ENCODE measurements around the gene MROH9.

Gene MROH9

DNA sequence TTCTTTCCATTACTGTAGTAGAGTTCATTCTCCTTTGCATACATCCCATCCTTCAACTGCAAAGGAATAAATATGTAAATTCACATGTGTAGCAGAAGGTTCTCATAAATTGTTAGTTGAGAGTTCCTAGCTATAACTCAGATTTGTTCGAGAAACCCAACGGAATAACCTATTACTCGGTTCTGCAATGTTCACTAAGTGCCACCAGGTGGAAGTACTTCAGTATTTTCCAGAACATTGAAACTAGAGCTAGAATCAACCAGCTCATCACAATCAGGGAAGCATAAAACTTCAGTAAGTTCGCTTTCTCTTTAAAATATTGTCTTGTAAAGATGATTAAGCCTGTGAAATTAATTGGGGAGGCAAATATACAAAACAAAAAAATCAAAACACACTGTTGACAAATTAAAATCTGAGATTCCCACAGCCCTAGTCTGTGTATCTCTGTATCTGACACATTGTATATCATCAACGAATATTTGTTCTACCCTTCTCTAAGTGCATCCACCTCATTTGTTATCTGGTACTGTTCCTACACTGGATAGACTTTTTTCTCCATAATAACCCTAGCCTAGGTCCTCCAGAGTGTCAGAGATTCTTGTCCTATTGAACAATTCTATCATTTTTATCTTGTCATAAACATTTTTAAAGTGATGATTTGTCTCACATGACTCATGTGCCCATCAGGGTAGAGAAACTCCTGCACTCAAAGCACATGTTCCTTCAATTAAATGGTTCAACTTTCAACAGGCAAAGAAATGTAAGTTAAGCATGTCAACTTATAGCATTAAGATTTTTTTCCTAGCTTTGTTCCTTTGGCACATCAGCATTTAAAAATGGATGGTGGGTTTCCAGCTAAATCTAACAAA is 31.9 kb downstream of the MROH9 start:
- no peak for TF ChIP-seq EGR1 (IDR thresholded peaks at IDR 0.05)
- TF ChIP-seq TEAD4 (IDR thresholded peaks at IDR 0.05): no peak
- no peak for TF ChIP-seq TCF12 (IDR thresholded peaks at IDR 0.05; ENCODE audit: low read depth)
- peak; percentile 40 for TF ChIP-seq RAD21 (IDR thresholded peaks at IDR 0.05; ENCODE audit: low read depth)

GRCh38 chr1:170970256-170970655 is 34.9 kb downstream of the MROH9 start:
- TF ChIP-seq RAD21 (IDR thresholded peaks at IDR 0.05; ENCODE audit: low read depth) (no peak), NFIC (IDR thresholded peaks at IDR 0.05) (no peak), EP300 (IDR thresholded peaks at IDR 0.05; ENCODE audit: borderline replicate concordance) (no peak)

DNA sequence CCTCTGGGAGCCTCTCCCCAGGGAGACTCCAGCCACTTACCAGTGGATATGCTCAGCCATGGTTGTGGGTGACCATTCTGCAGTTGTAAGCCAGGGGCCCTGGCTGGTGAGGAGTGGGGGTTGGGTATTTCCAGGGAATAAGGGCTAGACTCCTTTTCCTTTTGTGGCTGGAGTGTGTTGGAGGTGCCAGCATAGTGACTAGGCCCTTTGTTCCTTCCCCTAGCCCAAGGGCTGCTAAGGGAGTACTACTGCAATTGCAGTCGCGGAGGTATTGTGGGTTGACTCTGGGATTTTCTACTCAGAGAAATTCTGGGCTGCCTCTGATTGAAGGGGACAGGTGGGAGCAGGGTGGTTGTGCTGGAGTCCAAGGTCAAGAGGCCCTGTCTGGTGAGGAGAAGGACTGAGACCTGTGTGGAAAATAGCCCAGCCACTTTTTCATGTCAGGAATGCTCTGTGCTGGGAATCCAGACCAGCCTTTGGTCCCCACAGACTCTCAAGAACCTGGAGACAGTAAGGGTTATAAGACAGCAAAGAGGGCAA is 43.1 kb downstream of the MROH9 start:
- TF ChIP-seq FOXM1 (IDR thresholded peaks at IDR 0.05; ENCODE audit: borderline replicate concordance, low read depth): no peak
- TF ChIP-seq, protein P1, sequence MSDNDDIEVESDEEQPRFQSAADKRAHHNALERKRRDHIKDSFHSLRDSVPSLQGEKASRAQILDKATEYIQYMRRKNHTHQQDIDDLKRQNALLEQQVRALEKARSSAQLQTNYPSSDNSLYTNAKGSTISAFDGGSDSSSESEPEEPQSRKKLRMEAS (IDR thresholded peaks at IDR 0.05): no peak
- TF ChIP-seq YY1 (IDR thresholded peaks at IDR 0.05; ENCODE audit: low read depth): no peak
- TF ChIP-seq TCF12 (IDR thresholded peaks at IDR 0.05; ENCODE audit: low read depth): no peak
- no peak for TF ChIP-seq ZBTB7A (IDR thresholded peaks at IDR 0.05; ENCODE audit: low read depth)
- no peak for TF ChIP-seq NFIC (IDR thresholded peaks at IDR 0.05)
- TF ChIP-seq EP300 (IDR thresholded peaks at IDR 0.05; ENCODE audit: borderline replicate concordance): no peak
- no peak for TF ChIP-seq RAD21 (IDR thresholded peaks at IDR 0.05; ENCODE audit: low read depth)
- TF ChIP-seq TAF1 (IDR thresholded peaks at IDR 0.05; ENCODE audit: low read depth): no peak

DNA sequence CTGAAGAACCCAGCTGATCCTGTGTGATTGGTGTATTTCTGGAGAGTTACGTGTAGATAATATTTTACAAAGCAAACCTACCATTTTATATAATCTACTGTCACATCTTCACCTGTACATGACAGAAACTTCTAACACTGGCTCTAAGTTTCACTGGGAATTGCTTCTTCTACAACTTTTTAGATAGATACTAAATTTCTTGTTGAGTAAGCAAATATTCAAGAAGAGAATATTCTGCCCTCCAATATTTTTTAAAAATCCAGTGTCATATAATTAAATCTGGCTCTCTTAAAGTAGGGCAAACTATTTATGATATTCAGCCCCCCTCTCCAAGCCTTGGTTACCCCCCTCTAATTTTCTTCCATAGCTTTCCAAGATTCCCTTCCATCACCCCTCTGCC is 50.1 kb downstream of the MROH9 start:
- TF ChIP-seq TAF1 (IDR thresholded peaks at IDR 0.05; ENCODE audit: low read depth): no peak
- TF ChIP-seq FOXM1 (IDR thresholded peaks at IDR 0.05; ENCODE audit: borderline replicate concordance, low read depth): no peak
- no peak for TF ChIP-seq RAD21 (IDR thresholded peaks at IDR 0.05; ENCODE audit: low read depth)
- TF ChIP-seq YY1 (IDR thresholded peaks at IDR 0.05; ENCODE audit: low read depth): no peak
- no peak for TF ChIP-seq USF1 (IDR thresholded peaks at IDR 0.05)
- no peak for TF ChIP-seq CREB1 (IDR thresholded peaks at IDR 0.05; ENCODE audit: low read depth)
- TF ChIP-seq CEBPB (IDR thresholded peaks at IDR 0.05): no peak
- TF ChIP-seq REST (IDR thresholded peaks at IDR 0.05; ENCODE audit: low read depth): no peak
- no peak for TF ChIP-seq NFIC (IDR thresholded peaks at IDR 0.05)
- no peak for TF ChIP-seq TEAD4 (IDR thresholded peaks at IDR 0.05)
- no peak for TF ChIP-seq ZBTB7A (IDR thresholded peaks at IDR 0.05; ENCODE audit: low read depth)
- TF ChIP-seq, protein P1 (IDR thresholded peaks at IDR 0.05): no peak
- TF ChIP-seq EP300 (IDR thresholded peaks at IDR 0.05; ENCODE audit: borderline replicate concordance): no peak
- no peak for TF ChIP-seq TCF12 (IDR thresholded peaks at IDR 0.05; ENCODE audit: low read depth)
- TF ChIP-seq EGR1 (IDR thresholded peaks at IDR 0.05): no peak

GRCh38 chr1:170986901-170987300 is 51.6 kb downstream of the MROH9 start:
- no peak for TF ChIP-seq TEAD4 (IDR thresholded peaks at IDR 0.05)
- TF ChIP-seq EP300 (IDR thresholded peaks at IDR 0.05; ENCODE audit: borderline replicate concordance): no peak
- no peak for TF ChIP-seq FOXM1 (IDR thresholded peaks at IDR 0.05; ENCODE audit: borderline replicate concordance, low read depth)
- no peak for TF ChIP-seq RAD21 (IDR thresholded peaks at IDR 0.05; ENCODE audit: low read depth)
- TF ChIP-seq YY1 (IDR thresholded peaks at IDR 0.05; ENCODE audit: low read depth): no peak
- no peak for TF ChIP-seq REST (IDR thresholded peaks at IDR 0.05; ENCODE audit: low read depth)
- TF ChIP-seq EGR1 (IDR thresholded peaks at IDR 0.05): no peak
- no peak for TF ChIP-seq NFIC (IDR thresholded peaks at IDR 0.05)
- no peak for TF ChIP-seq CREB1 (IDR thresholded peaks at IDR 0.05; ENCODE audit: low read depth)

DNA sequence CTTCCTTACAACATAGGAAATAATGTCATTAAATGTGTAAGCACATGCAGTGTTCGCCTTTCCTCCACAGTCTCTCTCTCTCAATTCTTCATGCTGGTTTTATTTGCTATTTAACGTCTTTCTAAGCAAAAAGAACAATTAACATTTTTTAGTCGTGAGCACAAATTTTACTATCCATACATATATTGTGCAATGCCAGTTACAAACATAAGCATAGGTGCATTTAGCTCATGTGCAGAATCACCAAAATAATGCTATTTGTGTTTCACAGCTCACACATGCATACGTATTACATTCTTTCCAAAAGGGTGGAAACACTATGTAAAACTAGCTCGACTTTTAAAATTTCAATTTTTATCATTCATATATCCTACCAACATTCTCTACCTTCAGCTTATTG is 52.1 kb downstream of the MROH9 start:
- TF ChIP-seq EGR1 (IDR thresholded peaks at IDR 0.05) (no peak), TEAD4 (IDR thresholded peaks at IDR 0.05) (no peak), USF1 (IDR thresholded peaks at IDR 0.05) (no peak), NFIC (IDR thresholded peaks at IDR 0.05) (no peak), REST (IDR thresholded peaks at IDR 0.05; ENCODE audit: low read depth) (no peak)
- TF ChIP-seq, protein P1 (IDR thresholded peaks at IDR 0.05): no peak
